ENCODE data around the gene MEMO1. TPM values are rescaled to one million over a fixed set of nuclear protein-coding genes. Genes with fewer than 3 reads are reported as not detected.

MEMO1 gene
- total and polyA plus RNA-seq, 12 donors: 43.6 to 73.9 (median 54.1) TPM

DNA sequence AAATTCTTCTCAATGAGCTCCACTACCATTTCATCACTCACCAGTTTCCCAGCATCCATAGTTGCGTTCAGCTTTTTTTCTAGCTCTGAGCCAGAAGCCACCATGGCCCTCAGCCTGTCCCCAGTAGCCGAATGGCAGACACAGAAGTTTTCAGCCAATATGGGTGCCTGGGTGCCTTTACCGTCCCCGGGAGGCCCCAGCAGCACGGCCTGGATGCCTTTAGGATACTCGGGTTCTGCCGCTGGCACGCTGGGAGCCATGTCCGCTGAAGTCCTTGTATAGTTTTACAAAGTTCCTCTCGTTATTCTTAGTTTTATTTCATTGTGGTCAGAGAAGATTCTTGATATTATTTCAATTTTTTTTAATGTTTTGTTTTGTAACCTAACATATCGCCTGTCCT lies 187.2 kb downstream of the MEMO1 start:
- H3K4me3 ChIP-seq: no peak overlapping the region
- intact Hi-C loops (cut with DNase I): no loop called here
- peaks cover 0 to 72% (median 11%) of the 10 kb centered on the region in 11 donors for H3K9me3 ChIP-seq
- no peak overlapping the region for H3K27ac ChIP-seq
- TF ChIP-seq, protein P1, sequence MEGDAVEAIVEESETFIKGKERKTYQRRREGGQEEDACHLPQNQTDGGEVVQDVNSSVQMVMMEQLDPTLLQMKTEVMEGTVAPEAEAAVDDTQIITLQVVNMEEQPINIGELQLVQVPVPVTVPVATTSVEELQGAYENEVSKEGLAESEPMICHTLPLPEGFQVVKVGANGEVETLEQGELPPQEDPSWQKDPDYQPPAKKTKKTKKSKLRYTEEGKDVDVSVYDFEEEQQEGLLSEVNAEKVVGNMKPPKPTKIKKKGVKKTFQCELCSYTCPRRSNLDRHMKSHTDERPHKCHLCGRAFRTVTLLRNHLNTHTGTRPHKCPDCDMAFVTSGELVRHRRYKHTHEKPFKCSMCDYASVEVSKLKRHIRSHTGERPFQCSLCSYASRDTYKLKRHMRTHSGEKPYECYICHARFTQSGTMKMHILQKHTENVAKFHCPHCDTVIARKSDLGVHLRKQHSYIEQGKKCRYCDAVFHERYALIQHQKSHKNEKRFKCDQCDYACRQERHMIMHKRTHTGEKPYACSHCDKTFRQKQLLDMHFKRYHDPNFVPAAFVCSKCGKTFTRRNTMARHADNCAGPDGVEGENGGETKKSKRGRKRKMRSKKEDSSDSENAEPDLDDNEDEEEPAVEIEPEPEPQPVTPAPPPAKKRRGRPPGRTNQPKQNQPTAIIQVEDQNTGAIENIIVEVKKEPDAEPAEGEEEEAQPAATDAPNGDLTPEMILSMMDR (IDR thresholded peaks at IDR 0.05): no peak
- H3K4me1 ChIP-seq: no peaks in the 10 kb centered on the region
- H3K36me3 ChIP-seq: no peaks in the 10 kb centered on the region
- H3K27me3 ChIP-seq: no peaks in the 10 kb centered on the region
- no peak for ATAC-seq
- WGBS, 2 donors: 93 to 94% methylated on average over 11 of the region's 11 CpGs
- DNase-seq: no peak

DNA sequence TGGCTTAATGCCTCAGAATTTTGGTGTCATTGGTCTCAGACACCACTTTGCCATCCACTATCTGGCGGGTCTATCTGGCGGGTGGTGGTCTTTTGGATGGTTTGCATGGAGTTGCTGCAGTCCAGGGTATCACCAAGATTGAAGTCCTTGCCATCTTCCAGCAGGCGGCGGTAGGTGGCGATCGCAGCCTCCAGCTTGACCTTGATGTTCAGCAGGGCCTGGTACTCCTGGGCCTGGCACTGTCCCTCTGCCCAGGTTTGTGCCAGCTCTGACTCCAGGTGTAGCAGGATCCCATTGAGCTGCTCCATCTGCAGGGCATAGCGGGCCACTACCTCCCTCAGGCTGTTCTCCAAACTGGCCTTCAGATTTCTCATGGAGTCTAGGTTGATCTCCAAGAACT lies 188.2 kb downstream of the MEMO1 start:
- ATAC-seq: no peak
- 96 to 97% methylated on average over 7 of the region's 7 CpGs for WGBS, 2 donors

More for the DNA sequence above, 188.2 kb downstream of the MEMO1 start:
- no peak overlapping the region for H3K4me3 ChIP-seq
- intact Hi-C loops (cut with DNase I): no loop called here
- DNase-seq: no peak
- H3K4me1 ChIP-seq: no peaks in the 10 kb centered on the region
- peaks cover 0 to 65% (median 11%) of the 10 kb centered on the region in 11 donors for H3K9me3 ChIP-seq
- no peak overlapping the region for H3K27ac ChIP-seq
- H3K36me3 ChIP-seq: no peaks in the 10 kb centered on the region
- H3K27me3 ChIP-seq: no peaks in the 10 kb centered on the region
- TF ChIP-seq, protein P1 (IDR thresholded peaks at IDR 0.05): no peak

Other genes with a start within 250 kb of the MEMO1 start
- gene DPY30, start 28.8 kb upstream of the MEMO1 start, total RNA-seq: 10 to 100 TPM; 35.1 to 47.7 (median 42.9) TPM
- 10 to 100 TPM; 53.5 to 57.8 TPM for gene DPY30, start 28.8 kb upstream of the MEMO1 start, polyA plus RNA-seq
- 10 to 100 TPM in 2 of 10 donors, 1 to 10 TPM in 8; 7.5 to 10.9 (median 9.2) TPM for gene SPAST, start 52.5 kb upstream of the MEMO1 start, total RNA-seq
- 1 to 10 TPM; 2.4 to 4.2 TPM for gene SPAST, start 52.5 kb upstream of the MEMO1 start, polyA plus RNA-seq
- 10 to 100 TPM; 10.7 to 18.7 (median 15.0) TPM for gene SLC30A6, start 154.9 kb upstream of the MEMO1 start, total RNA-seq
- gene SLC30A6, start 154.9 kb upstream of the MEMO1 start, polyA plus RNA-seq: 1 to 10 TPM; 3.3 to 5.2 TPM